A673 (cell line): ENCODE results near the gene FAM114A2. TPM values are rescaled to one million over a fixed set of nuclear protein-coding genes. Genes with fewer than 3 reads are reported as not detected.

Source experiments
- BruUV-seq: library from RNA; stranded (reverse); fragments of 400-500 nt; replicated peaks from 2 replicates; lab custom pipeline; 2021; lab: Mats Ljungman, UMichigan
- CTCF ChIA-PET: fragments of 300-600 bp; sonication (Branson Sonifier 250); formaldehyde crosslinking; loops from one replicate; lab custom pipeline; 2022; ENCODE audit warnings: antibody characterized with exemption; lab: Charles Lee
- POLR2A ChIA-PET: fragments of 300-600 bp; sonication (Branson Sonifier 250); formaldehyde crosslinking; loops from one replicate; lab custom pipeline; 2022; ENCODE audit warnings: antibody characterized with exemption; ENCODE audit not compliant: low non-redundant PET; lab: Charles Lee
- DNase-seq: peaks from one replicate; pipeline ENCODE4 v3.0.0-alpha.2; 2015; ENCODE audit warnings: low spot score
- H3K27ac ChIP-seq: fragments of 200-600 bp; sonication (generic); 2 replicates; pipeline ENCODE4 v1.5.1; 2016; ENCODE audit warnings: mixed run types, low read depth, mild to moderate bottlenecking, mixed read lengths, antibody characterized with exemption, low read length; ENCODE audit not compliant: poor library complexity, severe bottlenecking
- H3K27me3 ChIP-seq: fragments of 200-600 bp; sonication (generic); replicated peaks from 2 replicates; pipeline ENCODE4 v1.6.1; 2017; ENCODE audit warnings: mixed run types, low read depth, mild to moderate bottlenecking, mixed read lengths, antibody characterized with exemption, low read length; ENCODE audit not compliant: insufficient read depth, poor library complexity
- H3K36me3 ChIP-seq: fragments of 200-600 bp; sonication (generic); 2 replicates; pipeline ENCODE4 v1.6.1; 2016; ENCODE audit warnings: mixed run types, mild to moderate bottlenecking, mixed read lengths, antibody characterized with exemption, low read length; ENCODE audit not compliant: insufficient read depth, poor library complexity, severe bottlenecking
- H3K4me1 ChIP-seq: fragments of 200-600 bp; sonication (generic); 2 replicates; pipeline ENCODE4 v1.6.1; 2017; ENCODE audit warnings: mixed run types, mild to moderate bottlenecking, mixed read lengths, antibody characterized with exemption, low read length; ENCODE audit not compliant: insufficient read depth, poor library complexity, severe bottlenecking
- H3K4me3 ChIP-seq: fragments of 200-600 bp; sonication (generic); 2 replicates; pipeline ENCODE4 v1.5.1; 2016; ENCODE audit warnings: low read depth, mixed run types, mild to moderate bottlenecking, mixed read lengths, low read length; ENCODE audit not compliant: poor library complexity, severe bottlenecking
- H3K9me3 ChIP-seq: fragments of 200-600 bp; sonication (generic); 2 replicates; pipeline ENCODE4 v1.6.1; 2016; ENCODE audit warnings: mixed run types, low read depth, mild to moderate bottlenecking, mixed read lengths, antibody characterized with exemption, low read length; ENCODE audit not compliant: poor library complexity, severe bottlenecking
- CTCF ChIP-seq: fragments of 300-800, 200-600 bp; sonication (generic); conservative IDR thresholded peaks from 2 replicates; pipeline ENCODE4 v1.5.1; 2017; ENCODE audit warnings: low read depth, mild to moderate bottlenecking, antibody characterized with exemption, low read length, moderate library complexity, mixed read lengths
- EZH2 ChIP-seq: fragments of 200-600 bp; sonication (generic); IDR thresholded peaks from 2 replicates; pipeline ENCODE4 v1.6.1; 2017; ENCODE audit warnings: borderline replicate concordance, low read depth, mild to moderate bottlenecking, mixed read lengths, antibody characterized with exemption, low read length; ENCODE audit not compliant: poor library complexity, severe bottlenecking
- intact Hi-C: fragments of 100-400 bp; cut with micrococcal nuclease; formaldehyde crosslinking; loops from one replicate; pipeline ENCODE4 v1.10.0; 2022; ENCODE audit not compliant: unreplicated experiment
- total RNA-seq: library from RNA; stranded (reverse); gene quantifications from 2 replicates; pipeline ENCODE4 v1.2.3, GENCODE V29; 2021

Gene FAM114A2
- total RNA-seq, 1 experiment from 2014 or later, result 23.5 TPM

GRCh38 chr5:154086146-154086545 lies 47.4 kb upstream of the FAM114A2 start:
- TF ChIP-seq CTCF (no peak), EZH2 (no peak)
- Histone ChIP-seq H3K27ac (peak overlapping the region; percentile 6), H3K4me1 (peaks cover 43% of the 10 kb centered on the region), H3K4me3 (no peak overlapping the region), H3K9me3 (no peaks in the 10 kb centered on the region), H3K36me3 (no peaks in the 10 kb centered on the region), H3K27me3 (no peaks in the 10 kb centered on the region)
- POLR2A ChIA-PET, result no interaction called here
- no TSS peak for BruUV-seq
- CTCF ChIA-PET, result no interaction called here
- intact Hi-C loops, result no loop called here
- DNase-seq, result peak; percentile 64

- intact Hi-C loops, result no loop called here
- Histone ChIP-seq H3K36me3 (no peaks in the 10 kb centered on the region), H3K9me3 (no peaks in the 10 kb centered on the region), H3K27ac (no peak overlapping the region), H3K4me3 (no peak overlapping the region), H3K27me3 (no peaks in the 10 kb centered on the region), H3K4me1 (peaks cover 46% of the 10 kb centered on the region)
- no TSS peak for BruUV-seq
- POLR2A ChIA-PET, result no interaction called here
- CTCF ChIA-PET, result no interaction called here
- no peak for TF ChIP-seq CTCF
- no peak for TF ChIP-seq EZH2
- DNase-seq, result no peak
Measured at GRCh38 chr5:154084062-154084639, 45.4 kb upstream of the FAM114A2 start.

GRCh38 chr5:154081246-154081645 lies 42.5 kb upstream of the FAM114A2 start:
- intact Hi-C loops, result no loop called here
- no peak overlapping the region for H3K4me3 ChIP-seq
- BruUV-seq, result no TSS peak
- TF ChIP-seq CTCF (no peak), EZH2 (no peak)
- H3K27ac ChIP-seq, result no peak overlapping the region
- ChIA-PET CTCF (no interaction called here), POLR2A (no interaction called here)
- H3K27me3 ChIP-seq, result no peaks in the 10 kb centered on the region
- no peaks in the 10 kb centered on the region for H3K36me3 ChIP-seq
- no peak for DNase-seq
- peaks cover 56% of the 10 kb centered on the region for H3K4me1 ChIP-seq
- no peaks in the 10 kb centered on the region for H3K9me3 ChIP-seq
